ENCODE measurements around the gene HMGXB4.

DNA sequence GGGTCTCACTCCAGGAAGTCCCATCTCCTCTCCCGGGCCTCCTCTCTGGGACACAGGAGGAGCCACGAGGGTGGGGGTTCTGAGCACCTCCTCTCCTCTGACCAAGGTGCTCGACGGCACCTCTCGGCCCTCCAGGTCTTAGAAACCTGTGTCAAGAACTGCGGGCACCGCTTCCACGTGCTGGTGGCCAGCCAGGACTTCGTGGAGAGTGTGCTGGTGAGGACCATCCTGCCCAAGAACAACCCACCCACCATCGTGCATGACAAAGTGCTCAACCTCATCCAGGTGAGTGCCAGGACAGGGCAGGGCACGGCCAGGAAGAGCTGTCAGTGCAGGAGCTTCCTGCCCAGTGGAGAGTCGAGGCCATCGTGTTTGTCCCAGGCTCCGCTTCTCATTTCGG, 65.6 kb downstream of the HMGXB4 start:
- no peak for TF ChIP-seq CTCF (conservative IDR thresholded peaks at IDR 0.05; ENCODE audit: low read depth, low read length)
- no peak for TF ChIP-seq RCOR1 (IDR thresholded peaks at IDR 0.05; ENCODE audit: insufficient replicate concordance, low read length)
- TF ChIP-seq RAD21 (IDR thresholded peaks at IDR 0.05; ENCODE audit: low read length): no peak
- TF ChIP-seq, protein P1, sequence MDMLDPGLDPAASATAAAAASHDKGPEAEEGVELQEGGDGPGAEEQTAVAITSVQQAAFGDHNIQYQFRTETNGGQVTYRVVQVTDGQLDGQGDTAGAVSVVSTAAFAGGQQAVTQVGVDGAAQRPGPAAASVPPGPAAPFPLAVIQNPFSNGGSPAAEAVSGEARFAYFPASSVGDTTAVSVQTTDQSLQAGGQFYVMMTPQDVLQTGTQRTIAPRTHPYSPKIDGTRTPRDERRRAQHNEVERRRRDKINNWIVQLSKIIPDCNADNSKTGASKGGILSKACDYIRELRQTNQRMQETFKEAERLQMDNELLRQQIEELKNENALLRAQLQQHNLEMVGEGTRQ (IDR thresholded peaks at IDR 0.05; ENCODE audit: low read depth, low read length): no peak
- no peak for TF ChIP-seq POLR2A (IDR thresholded peaks at IDR 0.05; ENCODE audit: low read depth, low read length)
- no peak for TF ChIP-seq CHD1 (IDR thresholded peaks at IDR 0.05; ENCODE audit: low read depth, low read length)

All from IMR-90 (cell line).